ENCODE measurements around the gene NTRK3.

GRCh38 chr15:88188300-88188699, 68.2 kb downstream of the NTRK3 start:
- TF ChIP-seq CTCF (IDR thresholded peaks at IDR 0.05) (no peak), POLR2A (IDR thresholded peaks at IDR 0.05) (no peak)
